Calu3 (cell line): ENCODE measurements around the gene OR5H15. TPM values are rescaled to one million over a fixed set of nuclear protein-coding genes. Genes with fewer than 3 reads are reported as not detected.
"Not testable (repeated sequence)": the region's sequence is repeated elsewhere in the genome, so short reads cannot be mapped to it uniquely, and the experiment has no call there.

ENCODE experiments used
- Bru-seq: library from RNA; stranded (reverse); fragments of 400-500 nt; gene quantifications from one replicate; lab custom pipeline; 2021; lab: Mats Ljungman, UMichigan
- BruChase-seq, 2 experiments: library from RNA; stranded (reverse); fragments of 400-500 nt; gene quantifications; one replicate each; lab custom pipeline; 2021; lab: Mats Ljungman, UMichigan
- BruUV-seq: library from RNA; stranded (reverse); fragments of 400-500 nt; replicated peaks from 2 replicates; lab custom pipeline; 2021; lab: Mats Ljungman, UMichigan
- CTCF ChIA-PET: fragments of 300-600 bp; sonication (Branson Sonifier 250); formaldehyde crosslinking; loops from one replicate; lab custom pipeline; 2022; ENCODE audit warnings: antibody characterized with exemption; lab: Charles Lee
- DNase-seq: peaks from one replicate; pipeline ENCODE4 v3.0.0; 2022
- H3K27ac Mint-ChIP-seq: one replicate; pipeline ENCODE4 v1.8.0; 2022; ENCODE audit warnings: mixed read lengths; ENCODE audit not compliant: unreplicated experiment
- H3K27me3 Mint-ChIP-seq: one replicate; pipeline ENCODE4 v1.8.0; 2022; ENCODE audit warnings: mixed read lengths; ENCODE audit not compliant: unreplicated experiment
- H3K36me3 Mint-ChIP-seq: one replicate; pipeline ENCODE4 v1.8.0; 2022; ENCODE audit warnings: mild to moderate bottlenecking, moderate library complexity, mixed read lengths; ENCODE audit not compliant: insufficient read depth, unreplicated experiment
- H3K4me1 Mint-ChIP-seq: one replicate; pipeline ENCODE4 v1.8.0; 2022; ENCODE audit warnings: mild to moderate bottlenecking, low read depth, mixed read lengths; ENCODE audit not compliant: unreplicated experiment
- H3K4me3 Mint-ChIP-seq: one replicate; pipeline ENCODE4 v1.8.0; 2022; ENCODE audit warnings: mild to moderate bottlenecking, low read depth, moderate library complexity, mixed read lengths; ENCODE audit not compliant: unreplicated experiment
- H3K9me3 Mint-ChIP-seq: one replicate; pipeline ENCODE4 v1.8.0; 2022; ENCODE audit warnings: low read depth, mixed read lengths; ENCODE audit not compliant: unreplicated experiment
- CTCF ChIP-seq: fragments of 200-600 bp; IDR thresholded peaks from one replicate; pipeline ENCODE4 v1.8.0; 2022; ENCODE audit warnings: antibody characterized with exemption; ENCODE audit not compliant: unreplicated experiment
- intact Hi-C: fragments of 100-400 bp; cut with micrococcal nuclease; formaldehyde crosslinking; loops from one replicate; pipeline ENCODE4 v1.10.0; 2022; ENCODE audit not compliant: unreplicated experiment
- long read RNA-seq: library from polyadenylated mRNA; stranded (forward); transcript quantifications from one replicate; pipeline ENCODE4 v2.0.0, GENCODE V29; 2022
- total RNA-seq: library from RNA; stranded (reverse); gene quantifications from 2 replicates; pipeline ENCODE4 v1.2.3, GENCODE V29; 2022

The OR5H15 gene
- total RNA-seq (not detected in 2 replicates), Bru-seq, nascent RNA (not detected), BruChase-seq, experiment 1, labeled RNA remaining after a 6-hour chase (not detected), BruChase-seq, experiment 2, labeled RNA remaining after a 2-hour chase (not detected)
- long read RNA-seq: 0 reads

- CTCF ChIA-PET: no interaction called here
- Mint-ChIP-seq H3K27ac (no peak within 1 kb of the TSS), H3K36me3 (no peaks in the 10 kb centered on the region), H3K4me1 (no peaks in the 10 kb centered on the region), H3K27me3 (peaks cover 25% of the 10 kb centered on the region), H3K4me3 (no peak within 1 kb of the TSS), H3K9me3 (no peaks in the 10 kb centered on the region)
- BruUV-seq: no TSS peak
- no peak for DNase-seq
- TF ChIP-seq CTCF: no peak
- intact Hi-C loops: no loop called here
These were observed at the start of gene OR5H15 for GRCh38 chr3:98166396-98166795. Gene OR5H15, plus strand, starts transcription at chr3:98166696. Its CDS starts 2,004 bp downstream, at chr3:98168700.

- Mint-ChIP-seq H3K27me3 (peaks cover 28% of the 10 kb centered on the region), H3K36me3 (no peaks in the 10 kb centered on the region), H3K27ac (no peak within 1 kb of the TSS), H3K4me1 (no peaks in the 10 kb centered on the region), H3K9me3 (no peaks in the 10 kb centered on the region), H3K4me3 (no peak within 1 kb of the TSS)
- BruUV-seq: no TSS peak
- TF ChIP-seq CTCF: no peak
- CTCF ChIA-PET: no interaction called here
- DNase-seq: no peak
- intact Hi-C loops: no loop called here
These were observed 36.1 kb upstream of the OR5H15 start, which contains the start of gene OR5H1 for GRCh38 chr3:98130421-98130820. Gene OR5H1, plus strand, starts transcription at chr3:98130721. Its CDS starts 1,977 bp downstream, at chr3:98132698.

- CTCF ChIA-PET: no interaction called here
- no peak for TF ChIP-seq CTCF
- no peak overlapping the region for H3K27ac Mint-ChIP-seq
- no peaks in the 10 kb centered on the region for H3K9me3 Mint-ChIP-seq
- no peaks in the 10 kb centered on the region for H3K36me3 Mint-ChIP-seq
- no TSS peak for BruUV-seq
- intact Hi-C loops: no loop called here
- H3K4me1 Mint-ChIP-seq: no peaks in the 10 kb centered on the region
- no peak for DNase-seq
- H3K27me3 Mint-ChIP-seq: peaks cover 5% of the 10 kb centered on the region
- H3K4me3 Mint-ChIP-seq: no peak overlapping the region
These were observed 29.9 kb upstream of the OR5H15 start for GRCh38 chr3:98136631-98137030.

GRCh38 chr3:98137826-98138557, 28.5 kb upstream of the OR5H15 start:
- DNase-seq, H3K36me3 Mint-ChIP-seq, H3K27me3 Mint-ChIP-seq, H3K4me3 Mint-ChIP-seq, BruUV-seq, H3K27ac Mint-ChIP-seq, intact Hi-C loops, H3K4me1 Mint-ChIP-seq, H3K9me3 Mint-ChIP-seq, CTCF ChIA-PET: not testable (repeated sequence)

GRCh38 chr3:98140531-98140930, 26.0 kb upstream of the OR5H15 start:
- DNase-seq: no peak
- H3K36me3 Mint-ChIP-seq: no peaks in the 10 kb centered on the region
- CTCF ChIA-PET: no interaction called here
- no TSS peak for BruUV-seq
- intact Hi-C loops: loop anchor here (1.0 kb wide), 1 partner anchor 43 kb away; no protein-coding TSS in a partner anchor
- H3K4me3 Mint-ChIP-seq: no peak overlapping the region
- TF ChIP-seq CTCF: no peak
- H3K4me1 Mint-ChIP-seq: no peaks in the 10 kb centered on the region
- peaks cover 18% of the 10 kb centered on the region for H3K27me3 Mint-ChIP-seq
- H3K27ac Mint-ChIP-seq: no peak overlapping the region
- no peaks in the 10 kb centered on the region for H3K9me3 Mint-ChIP-seq
